Activated gamma-delta T cell treated with Interleukin-2 at 50 U/mL for 16 hours (primary cell): ENCODE results near the gene MAEA.

Experiments
- DNase-seq: peaks from one replicate; pipeline ENCODE4 v3.0.0-alpha.2; 2020

The MAEA gene

DNA sequence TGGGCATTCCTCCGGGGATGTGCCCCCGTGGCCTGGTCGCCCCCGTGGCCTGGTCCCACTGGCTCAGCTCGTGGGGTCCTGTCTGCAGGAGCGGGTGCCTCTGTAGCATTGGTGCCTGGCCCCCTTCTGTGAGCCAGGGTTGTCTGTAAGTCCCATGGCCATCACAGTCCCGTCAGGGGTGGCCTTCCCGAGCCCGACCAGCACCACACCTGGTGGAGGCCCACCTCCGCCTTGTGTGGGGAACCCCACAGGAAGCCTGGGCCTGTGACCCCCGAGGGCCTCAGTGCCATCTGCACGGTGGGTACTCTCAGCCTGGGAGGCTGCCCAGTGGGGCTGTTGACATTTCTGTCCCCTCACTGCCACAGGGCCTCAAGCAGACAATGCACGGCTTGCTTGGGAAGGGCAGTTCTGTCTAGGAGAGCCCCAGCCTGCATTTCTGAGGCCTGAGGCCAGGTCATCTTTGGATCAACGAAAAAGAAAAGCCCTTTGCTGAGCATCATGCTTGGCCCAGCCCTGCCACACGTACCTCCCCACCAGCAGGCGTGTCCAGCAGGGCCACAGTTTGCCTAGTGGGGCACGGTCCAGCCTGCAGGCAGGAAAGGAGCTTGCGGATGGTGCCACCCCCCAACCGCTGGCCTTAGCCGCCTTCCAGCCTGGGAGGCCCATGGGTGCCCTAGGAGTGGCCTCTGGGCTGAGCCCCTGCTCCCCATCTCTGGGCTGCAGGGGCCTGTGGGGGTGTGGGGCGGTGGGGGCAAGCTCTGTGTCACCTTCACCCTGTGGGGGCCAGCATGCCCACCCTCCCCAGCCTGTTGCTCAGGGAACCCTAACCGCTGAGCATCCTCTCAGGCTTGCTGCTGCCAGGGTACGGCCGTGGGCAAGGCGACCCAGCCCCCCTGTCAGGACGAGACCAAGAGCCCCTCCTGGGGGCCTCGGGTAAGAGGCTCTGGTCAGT, 93.4 kb downstream of the MAEA start:
- DNase-seq: no peak

DNA sequence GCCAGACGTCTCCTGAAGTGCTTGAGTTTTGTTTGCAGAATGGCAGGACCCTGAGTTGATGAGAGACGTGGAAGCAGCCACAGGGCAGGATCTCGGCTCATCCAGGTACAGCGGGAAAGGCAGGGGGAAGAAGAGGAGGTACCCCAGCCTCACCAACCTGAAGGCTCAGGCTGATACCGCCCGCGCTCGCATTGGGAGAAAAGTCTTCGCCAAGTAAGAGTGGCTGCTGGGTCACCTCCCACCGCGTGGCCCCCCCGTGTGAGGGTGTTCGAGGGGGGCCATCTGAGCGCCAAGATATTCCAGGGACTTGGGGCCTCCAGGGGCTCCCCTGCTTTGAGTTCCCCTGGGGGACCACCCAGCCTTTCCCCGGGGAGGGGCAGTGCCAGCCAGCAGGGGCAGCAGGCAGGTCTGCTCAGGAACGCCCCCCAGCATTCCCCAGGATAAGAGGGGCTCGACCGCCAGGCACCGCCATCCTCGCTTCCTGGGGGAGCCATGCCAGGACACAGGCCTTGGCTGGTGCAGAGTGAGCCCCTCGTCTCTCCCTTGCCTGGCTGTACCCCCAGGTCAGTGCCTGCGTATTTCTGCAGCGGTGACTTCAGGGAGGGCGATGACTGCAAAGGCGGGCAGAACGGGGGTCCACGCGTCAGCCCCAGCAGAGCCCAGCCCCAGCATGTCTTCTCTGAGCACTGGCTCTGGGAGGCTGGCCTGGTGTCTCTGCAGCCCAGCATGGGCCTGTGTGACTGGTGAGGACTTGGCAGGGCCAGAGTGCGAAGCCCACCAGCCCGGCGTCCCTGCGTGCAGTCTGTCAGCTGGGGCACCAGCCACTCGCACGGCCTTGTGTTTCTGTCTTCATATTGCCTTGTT, 94.3 kb downstream of the MAEA start:
- no peak for DNase-seq

DNA sequence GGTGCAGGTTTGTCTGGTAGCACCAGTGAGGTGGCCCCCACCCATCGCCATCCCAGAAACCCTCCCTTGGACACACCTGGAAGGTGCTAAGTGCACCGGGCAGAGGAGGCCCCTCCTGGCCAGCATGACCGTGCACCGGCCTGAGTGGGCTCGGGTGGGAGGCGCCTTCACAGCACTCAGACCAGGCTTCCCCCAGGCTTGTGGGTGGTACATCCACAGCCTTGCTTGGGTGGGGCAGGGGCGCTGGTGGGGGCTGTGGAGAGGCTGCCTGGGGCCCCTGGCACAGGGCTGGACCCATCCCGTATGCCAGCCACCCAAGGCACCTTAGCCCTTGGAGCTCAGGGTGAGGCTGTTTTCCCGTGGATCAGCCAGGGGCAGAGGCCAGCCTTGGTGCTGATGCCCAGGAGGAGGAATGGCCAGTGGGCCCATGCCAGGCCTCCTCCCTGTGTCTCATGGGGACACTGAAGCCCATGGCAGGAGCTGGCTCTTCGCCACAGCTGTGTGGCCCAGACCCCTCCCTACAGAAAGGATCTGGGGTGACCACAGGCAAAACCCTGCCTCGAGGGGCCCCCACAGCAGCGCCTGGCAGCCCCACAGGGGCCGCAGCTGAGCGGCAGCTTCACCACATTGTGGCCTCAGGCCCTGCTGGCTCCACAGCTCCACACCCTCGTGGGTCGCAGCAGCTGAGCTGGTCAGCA, 95.1 kb downstream of the MAEA start:
- no peak for DNase-seq

DNA sequence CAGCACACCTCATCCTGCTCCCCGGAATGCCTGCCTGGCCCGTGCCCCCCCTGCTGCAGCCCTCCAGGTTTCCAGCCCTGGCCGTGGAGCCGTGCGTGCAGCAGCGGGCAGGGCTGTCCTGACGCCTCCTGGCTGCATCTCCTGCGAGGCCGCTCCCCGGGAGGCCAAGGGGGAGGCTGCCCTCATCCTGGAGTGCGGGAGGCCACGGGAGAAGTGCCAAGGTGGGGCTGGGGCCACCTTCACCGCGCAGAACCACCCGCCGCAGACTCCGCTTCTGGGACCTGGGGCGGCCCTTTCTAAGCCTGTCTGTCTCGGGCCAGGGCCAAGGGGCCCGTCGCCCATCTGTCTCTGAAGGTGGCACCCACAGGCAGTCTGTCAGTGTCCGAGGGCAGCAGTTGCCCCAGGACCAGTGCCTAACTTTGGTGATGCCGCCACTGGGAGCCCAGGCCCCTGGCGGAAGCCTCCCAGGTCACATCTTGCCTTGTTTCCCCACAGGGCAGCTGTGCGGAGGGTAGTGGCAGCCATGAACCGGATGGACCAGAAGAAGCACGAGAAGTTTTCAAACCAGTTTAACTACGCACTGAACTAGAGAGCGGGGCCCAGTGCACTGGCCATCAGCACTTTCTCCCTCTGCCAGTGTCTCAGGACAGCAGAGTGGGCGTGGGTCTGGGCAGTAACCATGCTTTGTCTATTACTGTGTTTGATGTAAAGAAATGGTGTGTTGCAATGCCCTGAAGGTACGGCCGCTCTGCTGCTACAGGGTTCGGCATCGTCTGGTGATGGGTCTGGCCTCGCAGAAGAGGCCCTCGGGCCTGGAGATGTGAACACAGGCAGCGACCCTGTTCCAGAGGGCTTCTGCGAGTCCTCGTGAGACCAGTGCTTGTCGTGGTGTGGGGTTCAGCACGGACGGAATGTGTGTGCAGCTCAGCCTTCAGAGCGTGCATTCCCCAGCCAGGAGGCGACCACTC, 96.0 kb downstream of the MAEA start:
- DNase-seq: no peak
